GM08714 (cell line): Measurements from ENCODE around the gene FA2H.
A peak's percentile ranks its signal among the peaks of the same experiment; 100 is the strongest.

ENCODE experiments used
- H3K4me3 ChIP-seq: fragments of 200-500 bp; sonication (Bioruptor generic); 2 replicates; pipeline ENCODE4 v1.5.1; 2014; ENCODE audit warnings: mild to moderate bottlenecking, low read length, inconsistent platforms
- ZNF274 ChIP-seq: IDR thresholded peaks from 2 replicates; pipeline ENCODE4 v1.6.1; 2012; ENCODE audit warnings: mild to moderate bottlenecking, low read depth, low read length

FA2H gene

DNA sequence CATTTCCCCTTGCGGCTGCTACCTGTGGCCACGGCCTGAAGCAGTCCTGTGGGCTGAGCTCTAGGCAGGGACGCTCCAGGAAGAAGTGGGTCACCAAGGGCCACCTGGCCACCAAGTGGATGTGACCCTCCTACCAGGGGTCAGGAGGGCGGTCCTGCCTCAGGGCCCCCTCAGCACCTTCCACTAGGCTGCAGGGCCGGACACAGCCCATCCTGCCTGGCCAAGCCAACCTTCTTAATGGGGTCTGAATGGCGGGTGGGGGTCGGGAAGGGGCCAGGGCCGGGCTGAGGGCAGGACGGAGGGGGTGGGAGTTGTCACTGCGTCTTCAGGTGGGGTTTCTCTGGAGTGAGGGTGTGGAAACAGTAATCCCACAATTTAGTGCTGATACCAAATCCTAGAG is 60.7 kb downstream of the FA2H start:
- no peak overlapping the region for H3K4me3 ChIP-seq
- TF ChIP-seq ZNF274: no peak

DNA sequence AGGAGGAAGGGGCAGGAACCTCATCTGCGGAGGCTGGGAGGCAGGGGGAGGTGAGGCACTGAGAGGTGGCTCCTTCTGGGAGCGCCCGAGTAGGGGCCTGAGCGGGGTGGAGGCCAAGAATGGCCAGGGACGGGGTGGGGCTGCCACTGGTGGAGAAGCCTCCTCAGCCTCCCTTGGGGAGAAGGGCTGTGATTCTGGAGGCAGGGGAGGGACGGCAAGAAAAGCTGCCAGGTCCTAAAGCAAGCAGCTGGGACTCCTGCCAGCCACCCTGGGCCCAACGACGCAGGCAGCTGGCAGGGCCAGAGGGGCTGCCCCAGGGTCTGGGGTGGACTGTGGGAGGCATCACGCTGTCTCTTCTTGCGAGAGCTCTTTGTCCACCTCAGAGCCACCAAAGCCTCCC is 61.3 kb downstream of the FA2H start:
- no peak for TF ChIP-seq ZNF274
- no peak overlapping the region for H3K4me3 ChIP-seq

DNA sequence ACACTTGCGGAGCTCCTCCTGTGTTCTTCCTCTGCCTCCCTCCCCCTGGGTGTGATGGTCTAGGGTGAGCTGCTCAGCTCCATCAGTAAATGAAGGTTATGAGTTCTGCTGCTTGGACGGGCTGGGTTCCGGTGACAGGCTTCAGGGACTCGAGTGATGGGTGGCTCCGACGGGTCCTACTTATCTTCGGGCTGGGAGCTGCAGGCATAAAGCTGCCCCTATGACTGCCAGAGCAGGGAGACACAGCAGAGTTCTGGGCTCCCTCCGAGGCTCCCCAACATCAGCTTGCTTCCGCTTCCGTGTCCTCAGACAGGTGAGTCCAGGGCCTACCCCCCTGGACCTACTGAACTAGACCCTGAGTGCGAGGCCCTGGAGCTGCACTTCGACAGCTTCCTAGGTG is 62.7 kb downstream of the FA2H start:
- no peak overlapping the region for H3K4me3 ChIP-seq
- no peak for TF ChIP-seq ZNF274

DNA sequence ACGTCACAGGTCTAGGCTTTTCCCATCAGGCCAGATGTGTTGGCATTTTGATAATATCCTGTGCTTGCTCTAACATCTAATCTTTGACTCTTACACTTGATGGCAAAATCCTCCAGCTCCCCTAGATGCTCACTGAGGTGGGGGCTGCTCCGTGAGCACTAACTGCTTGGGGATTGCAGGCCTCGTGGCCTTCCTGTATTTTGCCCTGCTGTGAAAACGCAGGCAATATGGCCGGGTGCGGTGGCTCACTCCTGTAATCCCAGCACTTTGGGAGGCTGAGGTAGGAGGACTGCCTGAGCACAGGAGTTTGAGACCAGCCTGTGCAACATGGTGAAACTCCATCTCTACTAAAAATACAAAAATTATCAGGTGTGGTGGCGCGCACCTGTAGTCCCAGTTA is 64.2 kb downstream of the FA2H start:
- no peak overlapping the region for H3K4me3 ChIP-seq
- no peak for TF ChIP-seq ZNF274

DNA sequence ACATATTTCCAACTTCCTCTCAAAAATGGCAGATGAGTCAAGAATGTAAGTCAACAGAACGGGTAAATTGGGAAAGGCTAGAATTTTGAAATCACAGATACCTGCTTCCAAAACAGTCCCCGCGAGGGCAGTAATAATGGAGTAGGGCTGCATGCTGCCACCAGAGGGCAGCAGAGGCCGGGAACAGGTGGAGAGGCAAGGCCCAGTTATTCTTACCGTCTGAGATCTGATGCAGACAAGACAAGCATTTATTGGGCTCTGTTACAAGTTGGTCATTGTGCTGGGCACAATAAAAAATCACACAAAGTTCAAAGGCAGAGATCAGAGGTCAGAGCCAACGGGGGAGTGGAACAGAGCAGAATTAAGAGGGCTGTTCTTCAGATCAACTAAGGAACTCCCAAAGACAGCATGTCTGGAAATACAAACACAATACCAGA is 65.2 kb downstream of the FA2H start:
- no peak for TF ChIP-seq ZNF274
- H3K4me3 ChIP-seq: no peak overlapping the region

DNA sequence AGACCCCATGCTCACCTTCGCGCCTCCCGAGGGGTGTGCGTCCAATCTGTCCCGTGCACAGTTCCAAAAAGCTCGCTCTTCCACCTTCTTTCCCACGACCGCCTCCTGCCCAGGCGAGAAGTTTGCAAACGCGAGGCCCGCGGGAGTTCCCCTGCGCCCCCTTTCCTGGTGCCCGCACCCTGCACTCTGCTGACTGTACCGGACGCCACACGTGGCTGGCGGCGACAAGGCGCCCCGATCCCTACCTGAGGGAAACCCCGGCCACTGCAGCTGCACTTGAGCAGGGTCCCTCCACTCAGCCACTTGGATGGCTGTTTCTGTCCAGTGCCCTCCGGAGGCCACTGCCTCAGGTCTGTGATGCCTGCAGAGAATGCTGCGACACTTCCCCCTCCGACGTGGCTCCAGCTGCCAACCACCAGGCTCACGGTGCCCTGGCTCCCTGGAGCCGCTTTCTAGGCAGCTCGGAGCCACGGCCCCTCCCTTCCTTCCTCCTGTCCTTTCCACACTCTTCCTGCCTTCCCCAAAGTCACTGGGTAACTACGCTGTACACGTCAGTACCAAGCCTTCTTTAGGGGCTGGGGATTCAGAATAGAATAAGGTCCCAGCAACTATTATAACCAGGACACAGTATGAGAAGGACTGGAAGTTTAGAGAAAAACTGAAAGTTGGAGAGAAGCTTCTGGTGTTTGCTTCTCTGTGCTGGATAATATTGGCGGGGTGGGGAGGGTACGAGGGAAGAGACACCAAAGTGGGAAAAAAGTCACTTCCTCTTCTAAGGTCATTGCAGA is 74.0 kb downstream of the FA2H start, which contains the start of gene MLKL:
MLKL (minus strand) TSS at position 425 of the 788 bp plus-strand sequence. CDS start 5,105 bp downstream, outside the sequence.
- peak within 1 kb of the TSS; percentile 71 for H3K4me3 ChIP-seq
- TF ChIP-seq ZNF274: no peak

DNA sequence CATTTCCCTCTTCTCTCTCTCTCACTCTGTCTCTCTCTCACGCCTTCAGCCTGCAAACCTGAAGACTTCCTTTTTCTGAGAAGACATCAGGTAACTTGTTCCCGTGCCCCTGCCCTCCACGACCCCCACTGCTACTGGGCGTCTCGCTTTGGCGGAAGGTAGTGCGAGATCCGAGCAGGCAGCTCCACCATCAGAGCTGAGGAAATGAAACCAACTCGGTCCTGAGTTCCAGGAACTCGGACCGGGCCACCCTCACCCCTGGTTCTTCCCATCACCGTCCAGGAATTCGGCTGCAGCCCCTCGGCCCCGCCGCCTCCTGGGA is 74.5 kb downstream of the FA2H start:
- TF ChIP-seq ZNF274: no peak
- H3K4me3 ChIP-seq: peak overlapping the region; percentile 71

DNA sequence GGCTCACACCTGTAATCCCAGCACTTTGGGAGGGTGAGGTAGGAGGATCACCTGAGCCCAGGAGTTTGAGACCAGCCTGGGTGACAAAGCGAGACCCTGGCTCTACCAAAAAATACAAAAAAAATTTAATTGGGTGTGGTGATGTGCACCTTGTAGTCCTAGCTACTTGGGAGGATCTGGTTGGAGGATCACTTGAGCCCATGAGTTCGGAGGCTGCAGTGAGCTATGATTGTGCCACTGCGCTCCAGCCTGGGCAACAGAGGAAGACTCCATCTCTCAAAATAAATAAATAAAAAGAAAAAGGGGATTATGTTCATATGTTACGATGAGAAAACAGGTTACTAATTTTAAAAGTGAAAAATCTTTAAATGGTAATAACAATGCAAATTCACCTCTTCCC is 75.0 kb downstream of the FA2H start:
- no peak for TF ChIP-seq ZNF274
- H3K4me3 ChIP-seq: peak overlapping the region; percentile 71

DNA sequence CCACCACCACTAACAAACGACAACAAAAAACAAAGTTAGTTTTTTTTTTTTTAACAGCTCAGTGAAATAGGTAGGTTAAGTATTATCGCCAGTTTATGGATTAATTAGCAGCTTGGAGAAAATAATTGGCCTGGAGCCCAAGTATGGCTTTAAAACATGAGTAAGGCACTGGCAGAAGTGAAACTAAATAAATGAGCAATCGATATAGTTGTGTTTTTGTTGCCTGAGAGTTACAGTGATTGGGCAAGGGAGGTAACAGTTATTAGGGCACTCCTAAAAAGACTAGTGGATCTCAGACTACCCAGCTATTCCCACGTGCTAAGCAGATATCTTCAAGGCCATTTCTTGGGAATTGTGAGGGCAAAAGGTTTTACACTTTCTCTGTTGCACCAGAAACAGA is 76.4 kb downstream of the FA2H start:
- no peak for TF ChIP-seq ZNF274

DNA sequence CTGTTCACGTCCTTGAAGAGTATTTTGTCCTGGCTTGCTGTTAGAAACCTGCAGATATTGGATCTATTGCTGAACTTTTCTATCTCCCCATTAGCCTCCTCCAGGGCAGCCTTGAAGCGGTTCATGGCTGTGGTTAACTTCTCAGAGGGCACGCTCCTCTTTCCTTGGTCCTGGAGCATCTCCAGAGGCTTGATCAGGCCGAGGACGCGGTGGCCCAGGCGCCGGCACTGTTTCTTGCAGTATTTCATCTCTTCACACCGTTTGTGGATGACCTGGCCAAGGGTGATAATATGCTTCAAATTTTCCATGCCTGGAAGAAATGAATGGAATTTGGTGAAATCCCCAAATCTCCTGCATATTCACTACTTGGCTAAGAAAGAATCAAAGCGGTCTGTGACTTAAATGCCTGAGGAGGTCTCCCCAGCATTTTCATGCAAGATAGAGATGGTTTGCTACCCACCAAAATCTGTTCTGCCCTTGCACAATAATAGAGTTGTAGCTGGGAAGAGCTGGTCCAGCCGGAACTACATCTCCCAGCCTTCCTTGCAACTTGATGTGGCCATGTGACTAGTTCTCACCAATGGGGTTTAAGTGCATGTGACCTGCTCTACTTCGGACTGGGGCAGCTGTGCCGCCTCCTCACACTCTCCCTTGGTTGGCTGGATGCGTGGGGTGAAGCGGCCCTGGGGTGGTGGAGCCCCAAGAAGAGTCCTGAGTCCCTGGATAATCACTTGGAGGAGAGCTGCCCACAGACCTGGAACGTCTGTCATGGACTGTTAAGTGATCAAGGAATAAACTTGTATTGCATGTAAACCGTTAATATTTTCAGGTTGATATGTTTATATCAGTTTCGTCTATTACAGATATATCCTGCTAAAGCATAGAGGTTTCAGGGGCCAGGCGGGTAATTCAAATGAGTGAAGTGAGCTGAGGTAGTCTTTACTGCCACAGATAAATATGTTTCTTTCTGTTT is 78.9 kb downstream of the FA2H start:
- no peak for TF ChIP-seq ZNF274
- H3K4me3 ChIP-seq: peak overlapping the region; percentile 37

More for the DNA sequence above, 76.4 kb downstream of the FA2H start:
- H3K4me3 ChIP-seq: peak overlapping the region; percentile 35; the same call in 1 of the 2 replicates

DNA sequence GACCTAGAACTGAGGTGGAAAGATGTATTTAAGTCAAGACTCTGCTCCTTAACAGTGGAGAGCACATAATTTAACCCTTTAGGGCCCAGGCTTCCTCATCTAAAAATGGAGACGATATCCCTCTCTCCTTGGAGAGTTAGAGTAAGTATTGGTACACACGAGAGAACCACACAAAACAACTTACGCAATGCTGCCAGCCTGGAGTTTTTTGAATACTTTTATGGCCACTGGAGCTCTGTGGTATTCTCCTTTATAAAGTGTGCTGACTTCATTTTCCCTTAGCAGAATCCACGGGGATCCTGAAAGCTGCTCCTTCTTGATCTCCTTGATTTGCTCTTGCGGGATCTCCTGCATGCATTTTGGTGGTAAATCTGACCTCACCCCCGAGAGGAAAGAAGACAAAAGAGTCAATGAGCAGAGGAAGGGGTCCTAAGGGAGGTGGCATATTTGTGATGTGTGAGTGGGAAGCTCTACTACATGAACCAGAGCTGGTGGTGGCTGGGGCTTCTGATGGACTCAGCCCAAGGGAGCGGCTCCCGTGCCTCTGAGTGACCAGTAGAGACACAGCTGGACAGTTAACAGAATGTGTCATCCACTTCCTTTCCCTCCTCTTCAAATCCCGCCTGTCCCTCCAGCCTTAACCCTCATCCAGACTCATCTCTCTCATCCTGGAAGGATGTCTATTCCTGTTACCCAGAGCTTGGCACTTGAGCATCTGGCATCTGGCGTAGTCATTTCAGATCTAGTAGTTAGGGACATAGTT is 83.3 kb downstream of the FA2H start:
- no peak overlapping the region for H3K4me3 ChIP-seq
- no peak for TF ChIP-seq ZNF274

DNA sequence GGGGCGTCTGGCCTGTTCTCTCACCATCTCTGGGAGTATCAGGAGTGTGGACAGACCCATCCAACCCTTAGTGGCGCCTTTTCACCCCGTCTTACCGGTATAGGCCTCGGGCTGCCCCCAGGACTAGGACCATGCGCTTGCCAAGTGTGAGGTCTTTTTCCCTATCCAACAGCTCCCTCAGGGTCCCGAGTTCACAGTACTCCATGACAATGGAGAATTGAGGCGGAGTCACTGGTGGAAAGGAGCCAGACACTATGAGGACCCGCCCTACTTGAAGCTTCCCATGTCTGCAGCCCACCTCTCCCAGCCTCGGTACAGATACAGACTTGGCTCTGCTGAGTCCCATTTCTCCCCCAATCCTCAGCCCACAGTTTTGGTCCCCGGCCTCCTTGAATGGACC is 92.1 kb downstream of the FA2H start:
- H3K4me3 ChIP-seq: no peak overlapping the region
- TF ChIP-seq ZNF274: no peak

DNA sequence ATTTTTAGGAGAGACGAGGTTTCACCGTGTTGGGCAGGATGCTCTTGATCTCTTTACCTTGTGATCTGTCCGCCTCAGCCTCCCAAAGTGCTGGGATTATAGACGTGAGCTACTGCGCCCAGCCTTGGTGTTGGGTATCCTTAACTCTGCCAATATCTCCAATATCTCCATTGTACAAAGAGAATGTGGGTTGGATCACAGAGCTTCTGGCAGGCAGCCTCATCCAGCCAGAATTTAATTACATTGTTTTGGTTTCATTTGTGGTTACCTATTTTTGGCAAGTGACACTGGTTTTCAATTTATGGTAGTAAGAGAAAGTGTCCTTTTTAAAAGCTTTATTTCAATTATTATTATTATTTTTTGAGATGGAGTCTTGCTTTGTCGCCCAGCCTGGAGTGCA is 93.9 kb downstream of the FA2H start:
- no peak for TF ChIP-seq ZNF274
- no peak overlapping the region for H3K4me3 ChIP-seq

DNA sequence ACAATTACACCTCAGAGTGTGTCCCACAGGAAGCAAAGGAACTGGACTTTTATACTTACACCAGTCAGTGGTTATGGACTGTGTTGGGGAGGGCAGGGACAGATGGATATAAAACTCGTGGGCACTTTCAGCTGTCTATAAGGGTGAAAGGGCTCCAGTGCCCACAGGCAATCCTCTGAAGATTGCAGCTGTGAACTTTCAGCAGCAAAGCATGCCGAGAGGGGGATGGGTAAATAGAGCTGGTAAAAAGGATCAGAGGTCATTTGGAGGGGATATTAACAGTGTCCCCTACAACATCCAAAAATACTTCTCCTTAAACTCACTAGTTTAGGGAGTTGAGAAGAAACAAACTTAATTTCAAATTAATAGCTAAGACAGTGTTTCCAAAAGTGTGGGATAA is 94.6 kb downstream of the FA2H start:
- TF ChIP-seq ZNF274: no peak

More for the DNA sequence above, 94.6 kb downstream of the FA2H start:
- H3K4me3 ChIP-seq: no peak overlapping the region
